Measurements from ENCODE around the gene CAV2.

GRCh38 chr7:116529250-116529649 is 29.7 kb downstream of the CAV2 start:
- TF ChIP-seq CTCF (conservative IDR thresholded peaks at IDR 0.05), result no peak
- TF ChIP-seq EZH2 (IDR thresholded peaks at IDR 0.05; ENCODE audit: low read depth), result no peak
